NCI-H2081 treated with DMSO at 0.1 percent for 48 hours (cell line): Measurements from ENCODE around the gene ABCF2.

Source experiments
- DNase-seq: peaks from one replicate; lab custom pipeline; 2025; lab: John Stamatoyannopoulos, UW

The ABCF2 gene

GRCh38 chr7:151173386-151174245 is 53.4 kb downstream of the ABCF2 start:
- DNase-seq: no peak

GRCh38 chr7:151172273-151173141 is 54.5 kb downstream of the ABCF2 start:
- DNase-seq: no peak

- no peak for DNase-seq
These were observed 58.2 kb downstream of the ABCF2 start for GRCh38 chr7:151168787-151169162.

- no peak for DNase-seq
These were observed 58.8 kb downstream of the ABCF2 start for GRCh38 chr7:151168003-151168786.

- DNase-seq: no peak
These were observed 59.6 kb downstream of the ABCF2 start, which contains the start of gene GBX1 for GRCh38 chr7:151167197-151167961. Gene GBX1, minus strand, starts transcription at chr7:151167694. Its CDS starts 146 bp downstream, at chr7:151167548.

GRCh38 chr7:151166629-151167196 is 60.3 kb downstream of the ABCF2 start:
- DNase-seq: no peak
